Lung (tissue), 12 donors: ENCODE results near the gene IL13. TPM values are rescaled to one million over a fixed set of nuclear protein-coding genes. Genes with fewer than 3 reads are reported as not detected.

Source experiments
- ATAC-seq: fragments of 200-7000 bp; cut with Tn5 transposase; one replicate; pipeline ENCODE4 v1.9.1; 2020; ENCODE audit warnings: moderate number of reproducible peaks; ENCODE audit not compliant: insufficient read depth, low FRiP score
- DNase-seq, 3 donors: peaks; one replicate each; pipeline ENCODE4 v3.0.0-alpha.2; 2013 to 2017
- H3K27ac ChIP-seq, 2 donors: one replicate each; pipeline ENCODE4 v1.5.1; 2013; ENCODE audit warnings: mild to moderate bottlenecking in 2 of 2, moderate library complexity in 2 of 2, control low read depth in 1 of 2, inconsistent platforms in 1 of 2, low read depth in 1 of 2, low read length in 1 of 2
- H3K27me3 ChIP-seq, 3 donors: one replicate each; pipeline ENCODE4 v1.5.1; 2013; ENCODE audit warnings: low read length in 2 of 3; ENCODE audit not compliant: control insufficient read depth in 3 of 3, insufficient read depth in 3 of 3
- H3K36me3 ChIP-seq, 4 donors: one replicate each; pipeline ENCODE4 v1.5.1; 2013; ENCODE audit warnings: low read length in 4 of 4, mild to moderate bottlenecking in 1 of 4, moderate library complexity in 1 of 4; ENCODE audit not compliant: control insufficient read depth in 4 of 4, insufficient read depth in 4 of 4
- H3K4me1 ChIP-seq, 5 donors: one replicate each; pipeline ENCODE4 v1.5.1; 2013; ENCODE audit warnings: low read length in 5 of 5, mild to moderate bottlenecking in 2 of 5, moderate library complexity in 1 of 5; ENCODE audit not compliant: control insufficient read depth in 5 of 5, insufficient read depth in 5 of 5
- H3K4me3 ChIP-seq: one replicate; pipeline ENCODE4 v1.5.1; 2013; ENCODE audit warnings: mild to moderate bottlenecking, control low read depth, moderate library complexity
- H3K9ac ChIP-seq, 2 donors: one replicate each; pipeline ENCODE4 v1.5.1; 2013; ENCODE audit warnings: low read length in 2 of 2, control low read depth in 1 of 2; ENCODE audit not compliant: insufficient read depth in 1 of 2
- H3K9me3 ChIP-seq, 4 donors: one replicate each; pipeline ENCODE4 v1.5.1; 2013; ENCODE audit warnings: low read length in 3 of 4, mild to moderate bottlenecking in 1 of 4, moderate library complexity in 1 of 4; ENCODE audit not compliant: control insufficient read depth in 4 of 4, insufficient read depth in 3 of 4
- CTCF ChIP-seq: IDR thresholded peaks from 2 replicates; pipeline ENCODE4 v1.5.1; 2012; ENCODE audit warnings: mild to moderate bottlenecking; ENCODE audit errors: control extremely low read depth, extremely low read depth
- WGBS, 2 donors: extraction: QIAGEN DNeasy Blood & Tissue Kit; methylation state at CpG; one replicate each; pipeline ENCODE4 v1.1.7; 2013; 5-methylcytosine and 5-hydroxymethylcytosine counted together
- polyA plus RNA-seq, 2 donors: library from polyadenylated mRNA; stranded (reverse); fragments of 200-250 nt; gene quantifications; one replicate each; pipeline ENCODE4 v1.2.1, GENCODE V29; 2013
- total RNA-seq, 2 donors: library from RNA; depleted of rRNA in 1 of 2; stranded (reverse); fragments of >200 nt in 1 of 2; gene quantifications; one replicate each; pipeline ENCODE4 v1.2.1, GENCODE V29; 2014 to 2021
- donor health status: control.
- donor health status: control.
- donor health status: Bipolar disorder and iron deficiency.
- donor health status: healthy.
- donor health status: DM: yes; HTN: yes; CAD: no.

Gene IL13
- total and polyA plus RNA-seq, 4 donors, result 0.14 TPM; not detected in 3

DNA sequence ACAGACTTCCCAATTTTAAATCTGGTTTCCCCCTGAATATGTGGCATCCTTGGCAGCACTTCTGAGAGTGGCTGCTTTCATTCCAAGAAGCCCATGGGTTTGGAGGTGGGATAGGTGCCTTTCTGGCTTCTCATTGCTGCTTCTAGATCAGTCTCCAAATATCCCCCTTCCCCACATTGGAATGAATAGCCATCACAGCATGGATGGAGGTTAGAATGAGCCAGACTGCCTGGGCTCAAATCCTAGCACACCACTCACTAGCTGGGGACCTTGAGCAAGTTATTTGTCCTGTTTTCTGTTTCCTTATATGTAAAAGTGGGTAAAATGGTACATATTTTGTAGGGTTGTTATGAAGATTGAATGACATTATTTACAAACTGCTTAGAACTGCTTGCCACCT is 13.8 kb upstream of the IL13 start:
- TF ChIP-seq CTCF, result no peak
- ATAC-seq, result no peak

GRCh38 chr5:132646583-132647266 is 11.2 kb upstream of the IL13 start:
- H3K27ac ChIP-seq, result no peak overlapping the region
- peaks cover 7 to 10% (median 7%) of the 10 kb centered on the region in 4 donors for H3K36me3 ChIP-seq
- no peaks in the 10 kb centered on the region for H3K27me3 ChIP-seq
- peaks cover 0 to 8% (median 2%) of the 10 kb centered on the region in 4 donors for H3K9me3 ChIP-seq
- no peaks in the 10 kb centered on the region for H3K4me1 ChIP-seq
- no peak for ATAC-seq
- TF ChIP-seq CTCF, result no peak
- H3K4me3 ChIP-seq, result no peak overlapping the region
- WGBS, 2 donors, result 89 to 94% methylated on average over 11 of the region's 11 CpGs
- DNase-seq, result no peak
- no peak overlapping the region for H3K9ac ChIP-seq

More for the DNA sequence above, 13.8 kb upstream of the IL13 start:
- Histone ChIP-seq H3K9ac (no peak overlapping the region), H3K27ac (no peak overlapping the region), H3K27me3 (no peaks in the 10 kb centered on the region), H3K36me3 (peaks cover 13 to 23% (median 19%) of the 10 kb centered on the region in 4 donors), H3K4me1 (no peaks in the 10 kb centered on the region), H3K9me3 (peaks cover 0 to 8% (median 2%) of the 10 kb centered on the region in 4 donors), H3K4me3 (no peak overlapping the region)
- DNase-seq, result no peak

GRCh38 chr5:132647473-132647872 is 10.5 kb upstream of the IL13 start:
- H3K27me3 ChIP-seq, result peaks cover 0 to 4% (median 0%) of the 10 kb centered on the region in 3 donors
- peaks cover 0 to 8% (median 2%) of the 10 kb centered on the region in 4 donors for H3K9me3 ChIP-seq
- H3K36me3 ChIP-seq, result peaks cover 1 to 5% (median 5%) of the 10 kb centered on the region in 4 donors
- ATAC-seq (no peak), DNase-seq (no peak)
- WGBS, 2 donors, result 93 to 97% methylated on average over 2 of the region's 2 CpGs
- no peak overlapping the region for H3K4me3 ChIP-seq
- no peaks in the 10 kb centered on the region for H3K4me1 ChIP-seq
- no peak overlapping the region for H3K9ac ChIP-seq
- TF ChIP-seq CTCF, result no peak
- no peak overlapping the region for H3K27ac ChIP-seq

- no peak for TF ChIP-seq CTCF
- Histone ChIP-seq H3K27me3 (peaks cover 0 to 8% (median 3%) of the 10 kb centered on the region in 3 donors), H3K27ac (no peak overlapping the region), H3K4me3 (no peak overlapping the region), H3K4me1 (no peaks in the 10 kb centered on the region), H3K36me3 (peaks cover 0 to 4% (median 0%) of the 10 kb centered on the region in 4 donors), H3K9me3 (peaks cover 0 to 8% (median 2%) of the 10 kb centered on the region in 4 donors), H3K9ac (no peak overlapping the region)
- WGBS, 2 donors, result 97 to 98% methylated on average over 1 of the region's 1 CpG
- DNase-seq, result no peak
- no peak for ATAC-seq
Observed at GRCh38 chr5:132648355-132648754, 9.6 kb upstream of the IL13 start.
